NOMO-1 treated with dmso at 0.1 percent for 144 hours (cell line): ENCODE data around the gene LURAP1L.
"Not testable (repeated sequence)": the region's sequence is repeated elsewhere in the genome, so short reads cannot be mapped to it uniquely, and the experiment has no call there.

Source experiments
- DNase-seq: peaks from one replicate; lab custom pipeline; 2025; ENCODE audit not compliant: unreplicated experiment; lab: John Stamatoyannopoulos, UW

Gene LURAP1L

GRCh38 chr9:12856603-12857002 lies 81.8 kb downstream of the LURAP1L start:
- no peak for DNase-seq

- DNase-seq: no peak
Measured at GRCh38 chr9:12859704-12860251, 85.0 kb downstream of the LURAP1L start.

GRCh38 chr9:12860998-12861397 lies 86.2 kb downstream of the LURAP1L start:
- no peak for DNase-seq

GRCh38 chr9:12862611-12863410 lies 88.0 kb downstream of the LURAP1L start:
- no peak for DNase-seq

- no peak for DNase-seq
Measured at GRCh38 chr9:12863618-12864017, 88.8 kb downstream of the LURAP1L start.

- DNase-seq: not testable (repeated sequence)
Measured at GRCh38 chr9:12865380-12865779, 90.6 kb downstream of the LURAP1L start.
